Measurements from ENCODE around the gene ORAI3.
A peak's percentile ranks its signal among the peaks of the same experiment; 100 is the strongest.

The ORAI3 gene

DNA sequence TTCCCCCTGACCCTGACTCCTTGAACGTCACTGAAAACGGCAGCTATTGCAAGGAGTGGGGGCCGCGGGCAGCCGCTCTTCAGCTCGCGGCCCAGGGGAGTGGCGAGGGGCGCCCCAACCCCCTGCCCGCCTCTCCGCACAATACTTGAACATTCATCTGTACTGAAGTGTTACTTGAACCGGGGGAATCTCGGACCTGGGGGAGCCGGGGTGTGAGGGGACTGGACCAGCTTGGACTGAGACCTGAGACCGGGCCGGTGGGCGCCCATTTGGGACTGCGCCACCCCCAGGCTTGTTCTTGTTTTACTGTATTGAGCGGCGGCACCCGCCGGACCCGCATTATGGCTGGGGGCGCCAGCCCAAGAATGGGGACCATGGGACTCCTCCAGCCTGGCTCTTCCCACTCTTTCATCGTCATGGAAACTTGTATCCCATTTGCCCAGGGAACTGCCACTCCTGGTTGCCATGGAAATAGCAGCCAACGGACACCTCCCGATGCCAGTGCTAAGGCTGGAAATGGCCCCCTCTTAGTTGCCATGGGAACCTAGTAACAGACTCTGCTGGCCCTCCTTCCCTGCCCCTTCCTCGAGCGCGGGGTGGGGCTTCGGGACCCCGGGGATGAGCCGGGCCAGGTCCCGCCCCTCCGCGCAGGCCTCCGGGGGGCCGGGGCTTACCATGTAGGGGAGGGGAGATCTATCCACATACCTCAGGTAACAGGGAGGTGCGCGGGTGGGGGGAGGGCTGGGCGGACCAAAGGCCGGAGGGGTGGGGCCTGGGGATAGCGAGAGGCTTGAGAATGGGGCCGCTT lies 805 bp upstream of the ORAI3 start:
- DNase-seq (ENCODE audit: low read depth) = no peak

DNA sequence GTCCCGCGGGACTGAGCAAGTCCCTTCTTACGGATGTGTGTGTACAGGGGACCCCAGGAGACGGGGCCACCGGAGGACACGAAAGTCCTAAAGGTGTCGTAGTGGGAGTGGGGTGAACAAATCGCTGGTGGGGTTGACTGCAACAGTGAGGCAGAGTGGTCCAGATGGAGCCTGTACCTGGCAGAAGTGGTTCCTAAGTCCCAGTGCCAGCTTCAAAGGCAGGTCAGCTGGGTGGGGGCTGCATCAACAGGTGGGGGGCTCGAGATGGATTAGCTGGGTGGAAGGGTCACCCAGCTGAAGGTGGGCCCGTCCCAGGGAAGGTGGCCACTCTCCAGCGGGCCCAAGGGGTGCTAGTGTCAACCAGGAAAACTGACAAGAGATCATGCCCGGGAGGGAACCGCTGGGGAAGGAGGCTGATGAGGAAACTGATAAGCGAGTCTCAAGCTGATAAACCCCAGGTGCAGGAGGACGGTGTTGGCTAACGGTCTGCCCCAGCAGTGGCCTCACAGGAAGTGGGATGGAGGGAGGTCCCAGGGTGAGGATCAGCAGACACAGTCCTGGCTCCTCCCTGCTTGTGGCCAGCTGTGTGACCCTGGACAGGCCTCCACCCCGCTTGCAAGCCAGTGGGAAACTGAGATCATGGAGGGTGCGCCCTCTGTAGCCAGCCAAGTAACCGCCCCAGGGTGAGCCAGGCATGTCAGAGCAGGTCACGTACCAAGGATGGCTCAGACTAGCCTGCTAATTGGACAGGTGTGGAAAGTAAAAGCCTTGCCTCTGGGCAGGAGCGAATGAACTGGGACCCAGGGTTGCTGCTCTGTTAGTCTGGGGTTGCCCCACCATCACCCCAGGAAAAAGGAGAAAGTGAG lies 1.0 kb downstream of the ORAI3 start:
- no peak for DNase-seq (ENCODE audit: low read depth)

DNA sequence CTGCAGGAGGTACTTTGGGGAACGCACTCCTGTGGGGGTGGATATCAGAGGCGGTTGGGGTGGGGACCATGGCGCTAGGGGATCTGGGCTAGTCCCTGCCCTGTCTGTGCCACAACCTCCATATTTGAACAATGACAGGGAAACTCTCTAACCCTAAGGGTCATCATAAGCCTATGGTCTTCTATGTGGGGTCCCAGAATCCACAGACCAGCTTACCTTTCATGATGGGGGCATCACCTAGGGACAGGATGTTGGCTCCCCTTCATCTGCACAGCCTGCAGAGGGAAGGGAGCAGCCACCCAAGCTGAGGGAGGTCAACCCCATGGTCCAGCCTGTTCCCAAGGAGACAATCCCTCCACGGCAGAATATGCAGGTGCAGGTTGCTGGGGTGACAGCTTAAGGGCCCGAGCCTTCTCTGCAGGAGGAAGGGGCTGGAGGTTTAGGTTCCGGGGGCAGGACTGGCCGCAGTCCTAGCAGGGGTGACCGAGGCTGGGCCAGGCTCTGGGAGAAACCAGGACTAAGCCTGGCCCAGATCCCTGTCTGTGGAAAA lies 1.7 kb downstream of the ORAI3 start:
- DNase-seq (ENCODE audit: low read depth) = no peak

DNA sequence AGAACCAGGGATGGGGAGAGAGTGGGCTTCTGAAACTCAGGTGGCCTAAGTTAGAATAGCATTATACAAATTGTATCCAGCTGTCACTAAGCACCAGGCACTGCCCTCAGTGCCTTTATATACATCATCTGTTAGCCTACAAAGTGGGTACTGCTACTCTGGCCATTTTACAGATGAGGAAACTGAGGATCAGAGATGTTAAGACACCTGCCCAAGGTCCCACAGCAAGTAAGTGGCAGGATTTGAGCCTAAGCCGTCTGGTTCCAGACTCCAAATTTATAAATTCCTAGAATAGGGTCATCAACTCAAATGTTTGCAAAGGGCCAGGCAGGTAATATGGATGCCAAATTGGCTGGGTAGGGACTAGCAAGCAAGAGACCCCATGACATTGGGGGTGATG lies 2.3 kb downstream of the ORAI3 start:
- DNase-seq (ENCODE audit: low read depth) = no peak

DNA sequence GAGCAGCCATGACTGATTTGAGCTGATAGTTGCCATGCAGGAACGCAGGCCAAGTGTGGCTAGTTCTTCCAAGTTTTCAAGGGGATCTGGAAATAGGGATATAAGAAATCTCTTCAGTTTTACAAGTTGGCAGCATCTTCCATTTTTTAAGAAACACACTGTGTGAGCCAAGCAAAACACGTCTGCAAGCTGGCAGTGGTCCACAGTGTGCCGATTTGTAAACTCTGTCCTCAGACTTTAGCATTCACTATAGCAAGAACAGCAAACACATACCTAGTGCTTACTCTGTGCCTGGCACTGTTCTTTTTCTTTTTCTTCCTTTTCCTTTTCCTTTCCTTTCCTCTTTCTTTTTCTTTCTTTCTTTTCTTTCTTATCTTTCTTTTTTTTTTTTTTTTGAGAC lies 2.9 kb downstream of the ORAI3 start:
- DNase-seq (ENCODE audit: low read depth) = no peak

DNA sequence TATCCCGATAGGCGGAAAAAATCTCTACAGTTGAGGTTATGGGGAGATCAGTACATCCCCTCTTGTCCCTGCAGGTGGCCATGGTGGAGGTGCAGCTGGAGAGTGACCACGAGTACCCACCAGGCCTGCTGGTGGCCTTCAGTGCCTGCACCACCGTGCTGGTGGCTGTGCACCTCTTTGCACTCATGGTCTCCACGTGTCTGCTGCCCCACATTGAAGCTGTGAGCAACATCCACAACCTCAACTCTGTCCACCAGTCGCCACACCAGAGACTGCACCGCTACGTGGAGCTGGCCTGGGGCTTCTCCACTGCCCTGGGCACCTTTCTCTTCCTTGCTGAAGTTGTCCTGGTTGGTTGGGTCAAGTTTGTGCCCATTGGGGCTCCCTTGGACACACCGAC lies 4.2 kb downstream of the ORAI3 start:
- no peak for DNase-seq (ENCODE audit: low read depth)

DNA sequence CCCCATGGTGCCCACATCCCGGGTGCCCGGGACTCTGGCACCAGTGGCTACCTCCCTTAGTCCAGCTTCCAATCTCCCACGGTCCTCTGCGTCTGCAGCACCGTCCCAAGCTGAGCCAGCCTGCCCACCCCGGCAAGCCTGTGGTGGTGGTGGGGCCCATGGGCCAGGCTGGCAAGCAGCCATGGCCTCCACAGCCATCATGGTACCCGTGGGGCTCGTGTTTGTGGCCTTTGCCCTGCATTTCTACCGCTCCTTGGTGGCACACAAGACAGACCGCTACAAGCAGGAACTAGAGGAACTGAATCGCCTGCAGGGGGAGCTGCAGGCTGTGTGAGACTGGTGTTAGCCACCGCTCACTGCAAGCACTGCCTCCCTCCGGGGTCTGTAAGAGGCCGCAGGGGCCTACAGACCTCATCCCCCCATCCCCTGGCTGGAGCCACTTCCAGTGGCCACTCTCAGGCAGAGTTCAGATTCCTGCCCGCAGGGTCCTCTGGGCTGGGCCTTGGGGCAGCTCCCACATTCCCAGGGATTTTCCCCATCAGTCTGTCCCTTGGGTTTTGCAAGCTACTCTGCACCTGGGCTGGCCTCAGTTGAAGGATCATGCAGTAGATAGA lies 4.8 kb downstream of the ORAI3 start:
- peak; percentile 46 for DNase-seq (ENCODE audit: low read depth)

DNA sequence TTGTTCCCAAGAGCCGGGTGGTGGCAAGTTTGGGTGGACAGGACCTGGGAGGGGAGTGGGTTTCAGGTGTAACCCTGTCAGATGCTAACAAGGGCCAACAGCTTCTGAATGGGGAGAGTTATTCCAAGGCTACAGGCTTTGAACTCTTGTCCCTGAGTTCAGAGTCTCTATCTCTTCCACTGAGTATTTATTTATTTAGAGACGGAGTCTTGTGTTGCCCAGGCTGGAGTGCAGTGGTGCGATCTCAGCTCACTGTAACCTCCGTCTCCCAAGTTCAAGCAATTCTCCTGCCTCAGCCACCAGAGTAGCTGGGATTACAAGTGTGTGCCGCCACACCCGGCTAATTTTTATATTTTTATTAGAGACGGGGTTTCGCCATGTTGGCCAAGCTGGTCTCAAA lies 6.1 kb downstream of the ORAI3 start:
- DNase-seq (ENCODE audit: low read depth) = no peak

DNA sequence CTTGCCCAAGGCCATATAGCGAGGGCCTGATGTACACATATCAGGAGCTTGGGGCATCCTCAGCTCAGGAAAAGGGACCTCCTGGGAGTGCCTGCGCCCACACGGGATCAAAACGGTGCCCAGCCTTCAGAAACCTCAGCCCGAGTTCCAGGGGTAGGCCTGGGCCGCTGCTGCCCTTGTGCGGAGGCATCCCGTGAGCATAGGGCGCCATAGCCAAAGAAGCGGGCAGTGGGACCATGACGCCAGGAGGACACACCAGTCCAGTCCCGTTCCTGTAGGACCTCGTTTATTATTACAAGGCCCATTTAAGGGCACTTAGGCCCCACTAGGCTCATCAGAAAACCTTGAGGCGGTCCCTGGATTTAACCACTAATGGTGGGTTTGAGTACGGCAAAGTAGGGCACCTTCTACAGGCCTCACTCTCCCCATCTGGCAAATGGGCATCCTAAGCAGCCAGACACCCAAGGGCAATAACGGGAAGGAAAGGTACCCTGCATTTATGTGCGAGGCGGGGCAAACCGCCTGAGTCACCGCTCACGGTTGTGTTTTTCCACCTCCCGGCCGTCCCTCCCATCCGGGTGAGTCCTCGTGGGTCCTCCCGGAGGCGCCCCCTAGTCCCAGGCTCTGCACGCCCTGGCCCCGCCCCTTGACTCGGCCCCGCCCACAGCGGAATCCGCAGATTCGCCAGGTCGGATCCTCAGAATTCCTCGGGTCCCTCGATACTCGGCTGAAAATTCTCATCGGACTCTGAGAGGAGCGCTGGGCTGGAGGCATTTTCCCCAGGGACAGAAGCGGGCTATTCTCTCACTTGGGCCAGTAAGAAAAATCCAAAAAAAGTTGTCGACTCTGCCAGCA lies 8.0 kb downstream of the ORAI3 start:
- DNase-seq (ENCODE audit: low read depth) = peak; percentile 85

DNA sequence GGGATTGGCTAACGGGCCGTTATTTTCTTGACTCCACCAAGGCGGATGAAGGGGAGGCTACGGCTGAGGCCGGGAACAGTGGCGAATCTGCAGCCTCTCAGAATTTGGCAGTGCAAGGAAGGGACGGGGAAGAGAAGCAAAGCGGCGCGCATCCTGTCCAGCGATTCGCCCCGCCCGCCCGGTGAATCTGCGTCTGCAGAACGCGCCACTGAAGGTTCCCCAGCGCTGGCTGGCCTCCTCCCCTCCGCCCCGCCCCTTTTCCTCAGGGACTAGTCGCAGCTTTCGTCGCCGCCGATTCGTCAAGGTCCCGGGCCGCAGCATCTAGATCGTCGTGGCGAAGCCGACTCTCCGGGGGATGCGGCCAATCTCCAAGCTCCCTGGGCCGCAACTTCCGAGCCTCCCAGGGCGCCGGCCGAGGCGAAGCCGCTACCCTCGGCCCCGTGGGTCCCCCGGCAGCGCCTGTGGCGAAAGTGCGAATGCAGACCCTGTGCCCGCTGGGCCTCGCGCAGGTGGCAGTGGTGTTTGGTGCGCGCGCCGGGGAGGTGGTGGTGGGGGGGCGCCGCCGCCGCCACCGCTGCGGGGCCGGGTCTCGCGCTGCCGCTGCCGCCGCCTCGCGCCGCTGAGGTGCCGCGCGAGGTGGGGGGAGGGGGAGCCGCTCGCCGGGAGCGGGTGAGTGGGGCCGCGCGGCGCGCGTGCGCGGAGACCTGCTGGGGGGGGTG lies 8.7 kb downstream of the ORAI3 start, which contains the start of gene SETD1A:
SETD1A (plus strand) TSS at position 299 of the 719 bp plus-strand sequence. CDS start 978 bp downstream, outside the sequence.
- peak; percentile 98 for DNase-seq (ENCODE audit: low read depth)

DNA sequence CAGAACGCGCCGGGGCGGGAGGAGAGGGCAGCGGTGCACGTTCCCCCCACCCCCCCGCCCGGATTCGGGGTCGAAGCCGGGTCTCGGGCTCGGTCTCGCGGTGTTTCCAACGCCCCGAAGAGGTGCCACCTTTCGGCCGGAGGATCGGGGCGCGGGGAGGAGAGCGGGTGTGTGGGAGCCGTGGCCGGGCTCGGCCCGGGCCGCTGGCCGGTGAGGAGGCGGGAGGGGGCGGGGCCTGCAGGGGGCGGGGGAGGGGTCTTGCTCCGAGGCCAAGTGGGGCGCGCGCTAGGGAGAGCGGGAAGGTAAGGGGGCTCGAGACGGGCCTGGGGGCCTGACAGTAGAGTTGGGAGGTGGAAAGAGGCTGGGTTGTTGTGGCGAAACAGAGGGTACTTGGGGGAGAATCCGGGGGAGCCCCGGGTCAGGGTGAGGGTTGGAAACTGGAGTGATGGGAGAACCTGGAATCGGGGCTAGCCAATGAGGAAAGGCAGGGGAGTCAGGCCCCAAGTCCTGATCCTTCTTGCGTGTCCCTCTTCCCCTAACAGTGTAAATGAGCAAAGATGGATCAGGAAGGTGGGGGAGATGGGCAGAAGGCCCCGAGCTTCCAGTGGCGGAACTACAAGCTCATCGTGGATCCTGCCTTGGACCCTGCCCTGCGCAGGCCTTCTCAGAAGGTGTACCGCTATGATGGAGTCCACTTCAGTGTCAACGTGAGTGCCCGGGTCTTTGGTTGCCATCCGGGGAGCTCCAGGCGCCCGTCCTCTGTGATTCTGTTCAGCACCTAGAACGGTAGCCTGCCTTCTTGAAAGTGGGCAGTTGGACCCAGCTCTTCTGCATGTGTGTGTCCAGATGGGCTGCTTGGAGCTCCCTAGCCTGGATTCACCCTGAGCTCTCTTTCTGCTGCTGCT lies 9.6 kb downstream of the ORAI3 start:
- DNase-seq (ENCODE audit: low read depth) = no peak

DNA sequence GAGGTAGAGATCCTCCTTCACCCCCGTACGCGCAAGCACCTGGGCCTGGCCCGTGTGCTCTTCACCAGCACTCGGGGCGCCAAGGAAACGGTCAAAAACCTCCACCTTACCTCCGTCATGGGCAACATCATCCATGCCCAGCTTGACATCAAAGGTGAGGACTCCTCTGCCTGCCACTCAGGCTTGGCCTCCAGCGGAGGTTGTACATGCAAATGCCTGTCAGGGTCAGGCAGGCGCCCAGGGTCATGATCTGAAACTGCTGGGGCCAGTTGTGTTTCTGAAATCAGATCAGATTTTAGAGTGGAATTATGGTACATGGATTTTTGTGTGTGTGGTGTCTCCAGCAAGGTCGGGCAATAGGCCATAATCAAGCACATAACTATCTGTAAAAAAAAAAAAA lies 12.5 kb downstream of the ORAI3 start:
- DNase-seq (ENCODE audit: low read depth) = no peak

DNA sequence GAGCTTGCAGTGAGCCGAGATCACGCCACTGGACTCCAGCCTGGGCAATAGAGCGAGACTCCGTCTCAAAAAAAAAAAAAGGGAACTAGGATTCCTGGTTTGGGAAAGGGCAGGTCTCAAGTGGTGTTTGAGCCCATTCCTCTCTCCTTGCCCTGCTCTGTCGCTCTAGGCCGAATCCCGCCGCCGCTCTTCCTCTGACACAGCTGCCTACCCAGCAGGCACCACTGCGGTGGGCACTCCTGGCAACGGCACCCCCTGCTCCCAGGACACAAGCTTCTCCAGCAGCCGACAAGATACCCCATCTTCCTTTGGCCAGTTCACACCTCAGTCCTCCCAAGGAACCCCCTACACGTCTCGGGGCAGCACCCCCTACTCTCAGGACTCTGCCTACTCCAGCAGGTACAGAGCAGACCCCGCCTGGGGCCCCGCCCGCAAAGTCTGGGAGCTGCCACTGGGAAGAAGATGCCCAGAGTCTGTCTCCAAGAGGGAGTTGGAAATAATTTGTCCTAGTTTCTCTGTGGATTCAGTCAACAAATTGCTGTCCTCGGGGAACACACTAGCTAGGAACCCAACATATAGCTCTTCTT lies 15.2 kb downstream of the ORAI3 start:
- DNase-seq (ENCODE audit: low read depth) = no peak

DNA sequence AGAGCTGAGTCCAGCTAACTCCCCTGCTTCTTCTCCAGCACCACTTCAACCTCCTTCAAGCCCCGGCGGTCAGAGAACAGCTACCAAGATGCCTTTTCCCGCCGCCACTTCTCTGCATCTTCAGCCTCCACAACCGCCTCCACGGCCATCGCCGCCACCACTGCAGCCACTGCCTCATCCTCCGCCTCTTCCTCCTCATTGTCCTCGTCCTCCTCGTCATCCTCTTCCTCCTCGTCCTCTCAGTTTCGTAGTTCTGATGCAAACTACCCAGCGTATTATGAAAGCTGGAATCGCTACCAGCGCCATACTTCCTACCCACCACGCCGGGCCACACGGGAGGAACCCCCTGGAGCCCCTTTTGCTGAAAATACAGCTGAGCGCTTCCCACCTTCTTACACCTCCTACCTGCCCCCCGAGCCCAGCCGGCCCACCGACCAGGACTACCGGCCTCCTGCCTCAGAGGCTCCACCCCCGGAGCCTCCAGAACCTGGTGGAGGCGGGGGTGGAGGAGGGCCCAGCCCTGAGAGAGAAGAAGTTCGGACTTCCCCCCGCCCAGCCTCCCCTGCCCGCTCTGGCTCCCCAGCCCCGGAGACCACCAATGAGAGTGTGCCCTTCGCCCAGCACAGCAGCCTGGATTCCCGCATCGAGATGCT lies 15.8 kb downstream of the ORAI3 start:
- no peak for DNase-seq (ENCODE audit: low read depth)

DNA sequence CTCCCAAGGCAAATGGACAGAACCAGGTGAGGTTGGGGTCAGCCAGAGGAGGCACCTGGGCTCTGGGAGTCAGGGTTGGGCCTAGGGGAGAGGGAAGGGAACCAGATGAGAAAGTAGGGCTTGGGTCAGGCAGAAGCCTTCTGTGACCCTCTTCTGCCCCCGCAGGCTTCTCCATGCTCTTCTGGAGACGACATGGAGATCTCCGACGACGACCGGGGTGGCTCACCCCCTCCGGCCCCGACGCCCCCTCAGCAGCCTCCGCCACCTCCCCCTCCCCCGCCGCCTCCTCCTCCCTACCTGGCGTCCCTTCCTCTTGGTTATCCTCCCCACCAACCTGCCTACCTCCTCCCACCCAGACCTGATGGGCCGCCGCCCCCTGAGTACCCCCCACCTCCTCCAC lies 16.6 kb downstream of the ORAI3 start:
- DNase-seq (ENCODE audit: low read depth) = no peak

DNA sequence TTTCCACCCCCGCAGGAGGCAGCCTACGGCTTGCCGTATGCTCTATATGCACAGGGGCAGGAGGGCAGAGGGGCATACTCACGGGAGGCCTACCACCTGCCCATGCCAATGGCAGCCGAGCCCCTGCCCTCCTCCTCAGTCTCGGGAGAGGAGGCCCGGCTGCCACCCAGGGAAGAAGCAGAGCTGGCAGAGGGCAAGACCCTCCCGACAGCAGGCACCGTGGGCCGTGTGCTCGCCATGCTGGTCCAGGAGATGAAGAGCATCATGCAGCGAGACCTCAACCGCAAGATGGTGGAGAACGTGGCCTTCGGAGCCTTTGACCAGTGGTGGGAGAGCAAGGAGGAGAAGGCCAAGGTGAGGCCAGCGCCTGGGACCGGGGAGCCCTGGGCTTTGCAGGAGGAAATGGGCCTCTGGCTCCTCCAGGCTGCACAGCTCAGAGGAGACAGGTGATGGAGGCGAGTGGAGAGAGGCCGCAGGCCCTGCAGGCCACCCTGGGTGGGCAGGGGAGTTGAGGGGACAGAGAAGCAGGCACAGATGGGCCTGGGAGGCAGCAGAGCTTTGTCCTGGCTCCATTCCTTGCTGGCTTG lies 17.3 kb downstream of the ORAI3 start:
- DNase-seq (ENCODE audit: low read depth) = no peak

DNA sequence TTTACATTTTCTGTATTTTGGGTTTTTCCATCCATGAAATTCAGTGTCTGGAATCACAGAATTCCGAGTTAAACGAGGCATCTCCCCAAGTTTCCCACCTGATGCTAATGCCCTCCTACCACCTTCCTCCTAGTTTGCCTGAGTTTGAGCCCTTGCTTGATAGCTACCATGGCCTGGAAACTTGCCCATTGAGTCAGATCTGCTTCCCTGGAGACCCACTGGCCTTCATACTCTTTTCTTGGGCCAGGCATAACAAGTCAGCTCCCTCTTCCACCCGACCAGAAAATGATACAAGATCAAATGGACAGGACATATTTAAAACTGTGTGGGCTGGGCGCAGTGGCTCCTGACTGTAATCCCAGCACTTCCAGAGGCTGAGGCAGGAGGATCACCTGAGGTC lies 18.9 kb downstream of the ORAI3 start:
- DNase-seq (ENCODE audit: low read depth) = no peak

DNA sequence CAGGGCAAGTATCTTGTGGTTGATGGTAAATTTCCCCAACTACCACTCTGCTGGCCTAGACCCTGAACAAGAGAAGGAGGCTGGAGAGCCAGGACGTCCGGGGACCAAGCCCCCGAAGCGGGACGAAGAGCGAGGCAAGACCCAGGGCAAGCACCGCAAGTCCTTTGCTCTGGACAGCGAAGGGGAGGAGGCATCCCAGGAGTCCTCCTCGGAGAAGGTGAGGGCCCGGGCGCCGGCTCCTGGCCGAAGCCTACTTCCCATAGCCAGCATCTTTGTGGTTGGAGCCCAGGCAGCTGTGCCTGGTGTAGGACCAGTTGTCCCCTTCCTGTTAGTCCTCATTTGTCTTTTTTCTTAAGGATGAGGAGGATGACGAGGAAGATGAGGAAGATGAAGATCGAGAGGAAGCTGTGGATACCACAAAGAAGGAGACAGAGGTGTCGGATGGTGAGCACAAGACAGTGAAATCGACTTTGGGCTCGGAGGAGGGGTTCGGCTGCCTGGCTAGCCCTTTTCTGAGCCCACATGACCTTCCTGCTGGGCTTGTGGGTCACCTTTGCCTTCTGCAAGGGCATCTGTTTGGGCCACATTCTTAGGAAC lies 20.5 kb downstream of the ORAI3 start:
- no peak for DNase-seq (ENCODE audit: low read depth)

All from activated T-cell treated with anti-CD3 and anti-CD28 coated beads for 1 hour (primary cell).